Measurements from ENCODE around the gene STX11.

STX11 gene

GRCh38 chr6:144141470-144141869 lies 8.8 kb upstream of the STX11 start:
- DNase-seq (ENCODE audit: low read depth in 2 of 3, low spot score in 1 of 3), result no peak

GRCh38 chr6:144143106-144143505 lies 7.2 kb upstream of the STX11 start:
- no peak for DNase-seq (ENCODE audit: low read depth in 2 of 3, low spot score in 1 of 3)

- no peak for DNase-seq (ENCODE audit: low read depth in 2 of 3, low spot score in 1 of 3)
Measured at GRCh38 chr6:144143878-144144277, 6.4 kb upstream of the STX11 start.

GRCh38 chr6:144144996-144145395 lies 5.3 kb upstream of the STX11 start:
- no peak for DNase-seq (ENCODE audit: low read depth in 2 of 3, low spot score in 1 of 3)

GRCh38 chr6:144145541-144145940 lies 4.8 kb upstream of the STX11 start:
- DNase-seq (ENCODE audit: low read depth in 2 of 3, low spot score in 1 of 3), result no peak

- no peak for DNase-seq (ENCODE audit: low read depth in 2 of 3, low spot score in 1 of 3)
Measured at GRCh38 chr6:144148886-144149285, 1.4 kb upstream of the STX11 start.

GRCh38 chr6:144149558-144149893 lies 791 bp upstream of the STX11 start:
- DNase-seq (ENCODE audit: low read depth in 2 of 3, low spot score in 1 of 3), result no peak

GRCh38 chr6:144150710-144151657 lies 667 bp downstream of the STX11 start:
- DNase-seq (ENCODE audit: low read depth in 2 of 3, low spot score in 1 of 3), result peak; percentile 34 to 52 (median 49)

- DNase-seq (ENCODE audit: low read depth in 2 of 3, low spot score in 1 of 3), result no peak
Measured at GRCh38 chr6:144152334-144152900, 2.1 kb downstream of the STX11 start.

- no peak for DNase-seq (ENCODE audit: low read depth in 2 of 3, low spot score in 1 of 3)
Measured at GRCh38 chr6:144153260-144153659, 2.9 kb downstream of the STX11 start.

GRCh38 chr6:144153971-144154370 lies 3.7 kb downstream of the STX11 start:
- DNase-seq (ENCODE audit: low read depth in 2 of 3, low spot score in 1 of 3), result no peak

- DNase-seq (ENCODE audit: low read depth in 2 of 3, low spot score in 1 of 3), result no peak
Measured at GRCh38 chr6:144155529-144155928, 5.2 kb downstream of the STX11 start.

- no peak for DNase-seq (ENCODE audit: low read depth in 2 of 3, low spot score in 1 of 3)
Measured at GRCh38 chr6:144156338-144156737, 6.0 kb downstream of the STX11 start.

- no peak for DNase-seq (ENCODE audit: low read depth in 2 of 3, low spot score in 1 of 3)
Measured at GRCh38 chr6:144156991-144157390, 6.7 kb downstream of the STX11 start.

- no peak for DNase-seq (ENCODE audit: low read depth in 2 of 3, low spot score in 1 of 3)
Measured at GRCh38 chr6:144158133-144158532, 7.8 kb downstream of the STX11 start.

- no peak for DNase-seq (ENCODE audit: low read depth in 2 of 3, low spot score in 1 of 3)
Measured at GRCh38 chr6:144159223-144159622, 8.9 kb downstream of the STX11 start.

- DNase-seq (ENCODE audit: low read depth in 2 of 3, low spot score in 1 of 3), result no peak
Measured at GRCh38 chr6:144159742-144160141, 9.4 kb downstream of the STX11 start.

- no peak for DNase-seq (ENCODE audit: low read depth in 2 of 3, low spot score in 1 of 3)
Measured at GRCh38 chr6:144160431-144161005, 10.2 kb downstream of the STX11 start.

GRCh38 chr6:144161975-144162374 lies 11.7 kb downstream of the STX11 start:
- no peak for DNase-seq (ENCODE audit: low read depth in 2 of 3, low spot score in 1 of 3)

- DNase-seq (ENCODE audit: low read depth in 2 of 3, low spot score in 1 of 3), result no peak
Measured at GRCh38 chr6:144162977-144163376, 12.7 kb downstream of the STX11 start.

GRCh38 chr6:144165784-144166183 lies 15.5 kb downstream of the STX11 start:
- DNase-seq (ENCODE audit: low read depth in 2 of 3, low spot score in 1 of 3), result no peak

- no peak for DNase-seq (ENCODE audit: low read depth in 2 of 3, low spot score in 1 of 3)
Measured at GRCh38 chr6:144170044-144170443, 19.7 kb downstream of the STX11 start.
